Activated CD4-positive, alpha-beta memory T cell treated with anti-CD3 and anti-CD28 coated beads for 36 hours (primary cell): Measurements from ENCODE around the gene TOP3B. TPM values are rescaled to one million over a fixed set of nuclear protein-coding genes. Genes with fewer than 3 reads are reported as not detected.
A peak's percentile ranks its signal among the peaks of the same experiment; 100 is the strongest.

ENCODE experiments used
- CTCF ChIA-PET: fragments of 350-600 bp; sonication (Branson Sonifier 250); formaldehyde crosslinking; loops from one replicate; lab custom pipeline; 2021; ENCODE audit warnings: antibody characterized with exemption, inconsistent platforms; lab: Charles Lee
- POLR2A ChIA-PET: fragments of 350-600 bp; sonication (Branson Sonifier 250); formaldehyde crosslinking; loops from one replicate; lab custom pipeline; 2021; ENCODE audit warnings: antibody characterized with exemption; lab: Charles Lee
- DNase-seq: peaks from one replicate; pipeline ENCODE4 v3.0.0-alpha.2; 2020
- H3K27ac Mint-ChIP-seq: one replicate; pipeline ENCODE4 v1.8.0; 2021; ENCODE audit warnings: mixed read lengths
- H3K27me3 Mint-ChIP-seq: one replicate; pipeline ENCODE4 v1.8.0; 2021; ENCODE audit warnings: mixed read lengths
- H3K36me3 Mint-ChIP-seq: one replicate; pipeline ENCODE4 v1.8.0; 2021; ENCODE audit warnings: mixed read lengths
- H3K4me1 Mint-ChIP-seq: one replicate; pipeline ENCODE4 v1.8.0; 2021; ENCODE audit warnings: low read depth, mixed read lengths
- H3K4me3 Mint-ChIP-seq: one replicate; pipeline ENCODE4 v1.8.0; 2021; ENCODE audit warnings: mild to moderate bottlenecking, mixed read lengths
- H3K9me3 Mint-ChIP-seq: one replicate; pipeline ENCODE4 v1.8.0; 2021; ENCODE audit warnings: mixed read lengths
- intact Hi-C: fragments of 100-400 bp; cut with micrococcal nuclease; formaldehyde crosslinking; loops from one replicate; pipeline ENCODE4 v1.15.1; 2023
- total RNA-seq, 2 experiments: library from RNA; stranded (reverse); gene quantifications; one replicate each; pipeline ENCODE4 v1.2.3, GENCODE V29; 2021

The TOP3B gene
- total RNA-seq: 10 to 100 TPM; 28.8 to 30.4 TPM

GRCh38 chr22:21982338-21982965 is at the start of gene TOP3B:
TOP3B (minus strand) TSS chr22:21982787; CDS start chr22:21975709, 7,078 bp downstream.
- Mint-ChIP-seq H3K4me1 (peaks cover 32% of the 10 kb centered on the region), H3K27me3 (no peaks in the 10 kb centered on the region), H3K9me3 (no peaks in the 10 kb centered on the region), H3K36me3 (no peaks in the 10 kb centered on the region), H3K27ac (peak within 1 kb of the TSS; percentile 77), H3K4me3 (peak within 1 kb of the TSS; percentile 89)
- ChIA-PET CTCF (interaction anchor here (0.7 to 3.4 kb wide), 4 partner anchors 10 to 412 kb away, joined by 3 to 37 read pairs (median 11); partner anchors contain the start of gene PPM1F), POLR2A (no interaction called here)
- DNase-seq: peak; percentile 90
- intact Hi-C loops: no loop called here

- no peaks in the 10 kb centered on the region for H3K9me3 Mint-ChIP-seq
Measured at GRCh38 chr22:22031183-22031945, 48.8 kb upstream of the TOP3B start.

GRCh38 chr22:22030493-22031182 is 48.1 kb upstream of the TOP3B start:
- CTCF ChIA-PET: no interaction called here
- intact Hi-C loops: no loop called here

More at GRCh38 chr22:22031183-22031945, 48.8 kb upstream of the TOP3B start:
- CTCF ChIA-PET: no interaction called here
- Mint-ChIP-seq H3K36me3 (no peaks in the 10 kb centered on the region), H3K27me3 (peaks cover 1% of the 10 kb centered on the region), H3K4me3 (no peak overlapping the region), H3K4me1 (no peaks in the 10 kb centered on the region), H3K27ac (no peak overlapping the region)
- no peak for DNase-seq
- intact Hi-C loops: no loop called here
- POLR2A ChIA-PET: no interaction called here

DNA sequence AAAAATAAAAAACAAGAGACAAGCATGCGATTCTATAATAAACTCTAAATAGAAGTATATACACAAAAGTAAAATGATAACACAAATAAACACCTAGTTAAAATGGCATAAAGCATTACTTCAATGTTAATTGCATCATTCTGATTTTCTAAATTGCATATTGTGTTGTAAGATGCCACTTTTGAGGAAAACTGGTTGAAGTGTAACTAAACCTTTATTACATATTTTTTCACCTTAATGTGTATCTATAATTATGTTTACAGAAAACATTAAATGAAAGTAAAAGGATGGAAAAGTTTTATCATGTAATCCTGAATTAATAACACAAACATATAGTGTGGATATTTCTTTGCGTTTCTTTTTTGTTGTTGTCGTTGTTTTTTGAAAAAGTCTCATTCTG is 45.4 kb upstream of the TOP3B start:
- intact Hi-C loops: no loop called here
- ChIA-PET POLR2A (no interaction called here), CTCF (interaction anchor here (0.8 kb wide), 1 partner anchor 173 kb away, joined by 3 read pairs; no protein-coding TSS in a partner anchor)
- Mint-ChIP-seq H3K4me3 (no peak overlapping the region), H3K4me1 (no peaks in the 10 kb centered on the region), H3K9me3 (no peaks in the 10 kb centered on the region), H3K27ac (no peak overlapping the region), H3K27me3 (no peaks in the 10 kb centered on the region), H3K36me3 (no peaks in the 10 kb centered on the region)
- DNase-seq: no peak

More at GRCh38 chr22:22030493-22031182, 48.1 kb upstream of the TOP3B start:
- H3K36me3 Mint-ChIP-seq: no peaks in the 10 kb centered on the region
- H3K27me3 Mint-ChIP-seq: peaks cover 1% of the 10 kb centered on the region
- H3K4me1 Mint-ChIP-seq: no peaks in the 10 kb centered on the region
- no peak overlapping the region for H3K27ac Mint-ChIP-seq
- no peak for DNase-seq
- H3K4me3 Mint-ChIP-seq: no peak overlapping the region
- POLR2A ChIA-PET: no interaction called here
- no peaks in the 10 kb centered on the region for H3K9me3 Mint-ChIP-seq

DNA sequence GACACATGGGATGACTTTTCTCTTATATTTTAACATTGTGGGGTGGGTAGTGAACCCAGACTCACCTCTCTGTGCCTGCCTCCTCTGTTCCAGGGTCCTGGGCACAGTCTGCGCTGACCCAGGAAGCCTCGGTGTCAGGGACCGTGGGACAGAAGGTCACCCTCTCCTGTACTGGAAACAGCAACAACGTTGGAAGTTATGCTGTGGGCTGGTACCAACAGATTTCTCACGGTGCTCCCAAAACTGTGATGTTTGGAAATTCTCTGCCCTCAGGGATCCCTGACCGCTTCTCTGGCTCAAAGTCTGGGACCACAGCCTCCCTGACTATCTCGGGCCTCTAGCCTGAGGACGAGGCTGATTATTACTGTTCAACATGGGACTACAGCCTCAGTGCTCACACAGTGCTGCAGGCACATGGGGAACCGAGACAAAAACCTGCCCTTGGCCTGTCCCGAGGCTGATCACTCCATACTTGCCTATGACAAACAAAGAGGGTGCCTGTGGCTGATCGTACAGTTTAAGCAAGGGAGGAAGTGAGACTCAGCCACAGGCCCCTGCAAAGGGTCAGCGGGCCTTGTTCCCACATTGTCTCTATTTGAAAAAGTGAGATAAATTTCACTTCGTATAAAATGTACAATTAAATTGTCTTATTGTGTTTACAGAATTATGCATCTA is 43.7 kb upstream of the TOP3B start:
- no peaks in the 10 kb centered on the region for H3K36me3 Mint-ChIP-seq
- no peak overlapping the region for H3K27ac Mint-ChIP-seq
- H3K4me3 Mint-ChIP-seq: no peak overlapping the region
- no peak for DNase-seq
- no peaks in the 10 kb centered on the region for H3K27me3 Mint-ChIP-seq
- ChIA-PET CTCF (no interaction called here), POLR2A (no interaction called here)
- H3K9me3 Mint-ChIP-seq: no peaks in the 10 kb centered on the region
- intact Hi-C loops: no loop called here
- H3K4me1 Mint-ChIP-seq: no peaks in the 10 kb centered on the region

DNA sequence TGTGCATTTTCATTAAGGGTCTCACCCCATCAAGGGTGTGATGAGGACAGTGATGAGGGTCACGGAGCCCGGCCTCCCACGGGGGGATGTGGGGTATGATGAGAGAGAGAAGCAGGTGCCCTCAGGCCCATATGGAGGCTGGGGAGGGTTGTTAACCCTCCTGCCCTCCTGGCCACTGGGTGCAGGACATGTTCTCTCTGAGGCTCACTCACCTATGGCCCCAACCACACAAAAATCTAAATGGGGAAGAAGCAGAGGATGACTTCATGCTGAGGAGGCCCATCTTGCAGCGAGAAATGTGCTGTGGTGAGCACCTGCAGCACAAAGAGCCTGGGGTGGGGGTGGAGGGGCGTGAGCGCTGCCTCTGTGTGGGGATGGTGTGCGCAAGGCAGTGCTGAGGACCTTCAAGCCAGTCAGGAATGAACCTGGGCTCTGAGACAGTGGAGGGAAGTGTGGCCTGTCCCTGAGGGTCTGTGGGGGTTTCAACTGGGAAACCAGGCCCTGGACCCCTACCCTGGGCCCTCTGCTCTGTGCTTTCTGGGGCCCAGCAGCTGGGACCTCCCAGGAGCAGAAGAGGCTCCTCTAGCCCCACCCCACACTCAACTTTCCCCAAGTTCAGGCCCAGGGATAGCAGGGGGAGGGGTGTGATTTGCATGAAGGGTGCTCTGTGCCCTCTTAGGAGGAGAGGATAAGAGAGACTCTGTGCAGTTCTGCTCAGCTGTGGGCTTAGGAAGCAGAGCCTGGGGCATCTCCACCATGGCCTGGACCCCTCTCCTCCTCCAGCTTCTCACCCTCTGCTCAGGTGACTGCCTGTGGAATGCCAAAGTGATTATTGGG is 43.0 kb upstream of the TOP3B start:
- no peak for DNase-seq
- no peak overlapping the region for H3K27ac Mint-ChIP-seq
- intact Hi-C loops: no loop called here
- H3K36me3 Mint-ChIP-seq: no peaks in the 10 kb centered on the region
- H3K4me1 Mint-ChIP-seq: no peaks in the 10 kb centered on the region
- ChIA-PET POLR2A (no interaction called here), CTCF (no interaction called here)
- H3K4me3 Mint-ChIP-seq: no peak overlapping the region
- no peaks in the 10 kb centered on the region for H3K9me3 Mint-ChIP-seq
- no peaks in the 10 kb centered on the region for H3K27me3 Mint-ChIP-seq

GRCh38 chr22:22024440-22024839 is 41.9 kb upstream of the TOP3B start:
- intact Hi-C loops: no loop called here
- POLR2A ChIA-PET: no interaction called here

DNA sequence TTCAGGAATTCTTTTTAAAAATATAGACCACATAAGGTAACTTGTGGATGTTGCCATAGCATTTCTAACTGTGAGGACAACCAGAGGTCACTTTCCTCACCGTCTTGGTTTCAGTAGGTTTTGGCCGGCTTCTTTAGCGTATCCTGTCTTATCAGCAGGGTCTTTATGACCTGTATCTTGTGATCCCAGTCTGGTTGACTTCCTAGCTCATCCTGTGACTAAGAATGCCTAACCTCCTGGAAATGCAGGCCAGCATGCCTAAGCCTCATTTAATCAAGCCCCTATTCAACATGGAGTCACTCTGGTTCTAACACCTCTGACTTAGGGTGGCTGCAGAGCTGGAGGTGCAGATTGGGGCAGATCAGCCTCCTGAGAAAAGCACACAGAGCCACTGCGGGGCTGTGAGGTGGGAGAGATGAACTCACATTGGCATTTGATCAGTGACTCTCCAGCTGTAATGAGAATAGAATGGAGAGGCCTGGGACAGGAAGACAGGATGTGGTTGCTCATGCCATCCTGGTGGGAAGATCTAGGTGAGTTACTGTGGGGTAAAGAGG is 41.1 kb upstream of the TOP3B start:
- intact Hi-C loops: no loop called here
- H3K4me1 Mint-ChIP-seq: no peaks in the 10 kb centered on the region
- no peaks in the 10 kb centered on the region for H3K9me3 Mint-ChIP-seq
- no peaks in the 10 kb centered on the region for H3K36me3 Mint-ChIP-seq
- H3K27ac Mint-ChIP-seq: no peak overlapping the region
- H3K27me3 Mint-ChIP-seq: peaks cover 1% of the 10 kb centered on the region
- no peak overlapping the region for H3K4me3 Mint-ChIP-seq
- ChIA-PET CTCF (no interaction called here), POLR2A (no interaction called here)
- DNase-seq: no peak

More at GRCh38 chr22:22024440-22024839, 41.9 kb upstream of the TOP3B start:
- H3K36me3 Mint-ChIP-seq: no peaks in the 10 kb centered on the region
- no peak overlapping the region for H3K27ac Mint-ChIP-seq
- no peaks in the 10 kb centered on the region for H3K9me3 Mint-ChIP-seq
- no peak for DNase-seq
- no peaks in the 10 kb centered on the region for H3K4me1 Mint-ChIP-seq
- CTCF ChIA-PET: no interaction called here
- H3K27me3 Mint-ChIP-seq: peaks cover 1% of the 10 kb centered on the region
- no peak overlapping the region for H3K4me3 Mint-ChIP-seq

DNA sequence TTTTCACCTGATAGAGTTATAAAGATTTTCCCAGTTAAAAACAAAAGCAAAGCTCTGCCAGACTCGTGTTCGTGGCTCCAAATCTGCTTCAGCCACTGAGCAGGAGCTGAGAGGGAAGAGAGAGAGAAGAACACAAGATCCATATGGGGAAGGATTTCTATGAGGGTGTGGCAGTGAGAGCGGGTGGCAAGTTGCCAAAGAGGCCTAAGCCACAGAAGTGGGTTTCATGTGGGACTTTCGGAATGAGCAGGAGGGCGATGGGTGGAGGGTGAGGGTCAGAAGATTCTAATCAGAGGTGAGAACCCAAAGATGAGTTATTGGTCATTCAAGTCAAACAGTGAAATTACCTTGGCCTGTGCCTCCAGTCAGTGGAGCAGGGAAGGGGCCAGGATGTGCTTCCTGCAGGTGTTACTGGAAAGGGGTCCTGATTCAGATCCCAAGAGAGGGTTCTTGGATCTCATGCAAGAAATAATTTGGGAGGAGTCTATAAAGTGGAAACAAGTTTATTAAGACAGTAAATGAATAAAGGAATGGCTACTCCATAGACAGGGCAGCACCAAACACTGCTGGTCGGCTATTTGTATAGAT is 40.5 kb upstream of the TOP3B start:
- no peak overlapping the region for H3K27ac Mint-ChIP-seq
- DNase-seq: no peak
- H3K9me3 Mint-ChIP-seq: no peaks in the 10 kb centered on the region
- ChIA-PET POLR2A (no interaction called here), CTCF (no interaction called here)
- H3K4me1 Mint-ChIP-seq: no peaks in the 10 kb centered on the region
- H3K27me3 Mint-ChIP-seq: peaks cover 2% of the 10 kb centered on the region
- no peaks in the 10 kb centered on the region for H3K36me3 Mint-ChIP-seq
- no peak overlapping the region for H3K4me3 Mint-ChIP-seq
- intact Hi-C loops: no loop called here

- intact Hi-C loops: no loop called here
- CTCF ChIA-PET: interaction anchor here (0.6 kb wide), 1 partner anchor 973 kb away, joined by 3 read pairs; no protein-coding TSS in a partner anchor
- no peak overlapping the region for H3K4me3 Mint-ChIP-seq
- H3K27me3 Mint-ChIP-seq: peaks cover 4% of the 10 kb centered on the region
- H3K27ac Mint-ChIP-seq: no peak overlapping the region
- no peaks in the 10 kb centered on the region for H3K4me1 Mint-ChIP-seq
- DNase-seq: no peak
- POLR2A ChIA-PET: no interaction called here
- H3K36me3 Mint-ChIP-seq: no peaks in the 10 kb centered on the region
- no peaks in the 10 kb centered on the region for H3K9me3 Mint-ChIP-seq
Measured at GRCh38 chr22:22022255-22022840, 39.8 kb upstream of the TOP3B start.
